Heart right ventricle (tissue), 16 donors: ENCODE measurements around the gene OR6Q1. TPM values are rescaled to one million over a fixed set of nuclear protein-coding genes. Genes with fewer than 3 reads are reported as not detected.
A peak's percentile ranks its signal among the peaks of the same experiment; 100 is the strongest.

ENCODE experiments used
- ATAC-seq, 8 donors: fragments of 200-7000 bp; cut with Tn5 transposase; one replicate each; pipeline ENCODE4 v1.9.1; 2020; ENCODE audit warnings: mild to moderate bottlenecking in 8 of 8, moderate library complexity in 8 of 8, moderate number of reproducible peaks in 1 of 8
- DNase-seq, 2 donors: peaks; one replicate each; pipeline ENCODE4 v3.0.0-alpha.2; 2020
- H3K27ac ChIP-seq, 10 donors: fragments of 200-600 bp; sonication (generic) in 2 of 10; one replicate each; pipeline versions ENCODE4 v1.5.0 to v1.8.0; 2020 to 2022; ENCODE audit warnings: mild to moderate bottlenecking in 3 of 10
- H3K27me3 ChIP-seq, 7 donors: fragments of 200-600 bp; one replicate each; pipeline ENCODE4 v1.8.0; 2021 to 2022; ENCODE audit warnings: mild to moderate bottlenecking in 2 of 7
- H3K36me3 ChIP-seq, 9 donors: fragments of 200-600 bp; sonication (generic) in 1 of 9; one replicate each; pipeline versions ENCODE4 v1.5.0 to v1.8.0; 2020 to 2022; ENCODE audit warnings: mild to moderate bottlenecking in 2 of 9
- H3K4me1 ChIP-seq, 9 donors: fragments of 200-600 bp; sonication (generic) in 1 of 9; one replicate each; pipeline versions ENCODE4 v1.5.0 to v1.8.0; 2020 to 2022; ENCODE audit warnings: mild to moderate bottlenecking in 4 of 9
- H3K4me3 ChIP-seq, 10 donors: fragments of 200-600 bp; sonication (generic) in 2 of 10; one replicate each; pipeline versions ENCODE4 v1.5.0 to v1.8.0; 2020 to 2022; ENCODE audit warnings: mild to moderate bottlenecking in 7 of 10, moderate library complexity in 2 of 10
- H3K9me3 ChIP-seq, 11 donors: fragments of 200-600 bp in 10 of 11; sonication (generic) in 2 of 11; one replicate each; pipeline versions ENCODE4 v1.5.0 to v1.8.0; 2013 to 2022; ENCODE audit warnings: mild to moderate bottlenecking in 2 of 11, control low read depth in 1 of 11, moderate library complexity in 1 of 11
- CTCF ChIP-seq, 9 donors: fragments of 200-600 bp; sonication (generic) in 2 of 9; IDR thresholded peaks; one replicate each; pipeline versions ENCODE4 v1.5.0 to v1.8.0; 2021 to 2022; ENCODE audit warnings: antibody characterized with exemption in 9 of 9, mild to moderate bottlenecking in 5 of 9, moderate library complexity in 1 of 9
- WGBS, 2 donors: extraction: QIAGEN DNeasy Blood & Tissue Kit; methylation state at CpG; one replicate each; pipeline ENCODE4 v1.1.7; 2013; ENCODE audit warnings: inconsistent platforms in 1 of 2; 5-methylcytosine and 5-hydroxymethylcytosine counted together
- intact Hi-C, 10 donors: fragments of 100-400 bp; cut with DNase I; formaldehyde crosslinking; loops; one replicate each; pipeline versions ENCODE4 v1.11.1 to v1.14.2; 2022
- polyA plus RNA-seq, 2 donors: library from polyadenylated mRNA; stranded (reverse); fragments of 200-250 nt; gene quantifications; one replicate each; pipeline ENCODE4 v1.2.3, GENCODE V29; 2013
- total RNA-seq, 10 donors: library from RNA; stranded (reverse); fragmentation: NEBNext Ultra II Directional in 3 of 10; extraction: Animal tissue kit (Norgen Biotek cat#: 25700) in 3 of 10; gene quantifications; one replicate each; pipeline versions ENCODE4 v1.2.1 to v1.2.4, GENCODE V29; 2021 to 2023
- donor health status: Arrhythmogenic right ventricular cardiomyopathy.
- donor health status: ischemic (EF 13 %, LVEDD 7.1; RV severe dilation, severe dysfunction).
- donor health status: healthy with polysubstance abuse.
- donor health status: DM: no; HTN: yes; CAD: no.
- donor health status: DM: no; HTN: no; CAD: no.
- donor health status: ischemic (EF 25% LVEDD 6.9; RV normal size, moderate dysfunction).
- donor health status: ischemic (EF 25% LVEDD 5.7; RV mildly dilated, moderate dysfunction).
- donor health status: healthy.
- donor health status: DM: yes; HTN: yes; CAD: no.
- donor health status: Ischemic cardiomyopathy.
- donor health status: ischemic (EF 35%, LVEDD 5.7; RV mildly dilated, moderate dysfunction).
- donor health status: nonischemic (EF 11% LVEDD 7.7; RV severe dilation, severe dysfunction).
- donor health status: DM: yes; HTN: yes; CAD: no.
- donor health status: PGD.
- donor health status: ischemic (EF 29% LVEDD 5.4; RV normal size, mild dysfunction).
- donor health status: nonischemic (EF 23%, LVEDD 6.1; RV moderate dilation, normal function).

Gene OR6Q1
- total and polyA plus RNA-seq, 12 donors: not detected

DNA sequence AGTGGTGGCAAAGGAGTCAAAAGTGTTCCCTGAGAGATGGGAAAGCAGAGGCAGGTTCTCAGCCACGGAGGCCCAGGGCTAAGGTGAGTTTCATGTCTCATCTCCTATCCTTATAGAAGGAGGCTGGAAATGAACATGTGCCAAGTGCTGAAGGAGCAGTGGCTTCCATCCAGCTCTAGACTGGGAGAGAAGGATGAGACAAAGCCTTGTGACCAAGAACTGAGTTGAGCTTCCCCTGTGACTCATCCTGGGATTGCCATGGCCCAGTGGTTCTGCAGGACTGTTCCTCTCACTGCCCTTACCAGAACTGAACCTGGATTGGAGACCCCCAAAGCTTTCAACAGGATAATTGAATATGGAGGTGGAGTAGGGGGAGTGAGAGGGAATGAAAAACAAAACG lies 23.8 kb upstream of the OR6Q1 start:
- no peaks in the 10 kb centered on the region for H3K36me3 ChIP-seq
- H3K27ac ChIP-seq: no peak overlapping the region
- no peaks in the 10 kb centered on the region for H3K9me3 ChIP-seq
- ATAC-seq (no peak), DNase-seq (no peak)
- no peak for TF ChIP-seq CTCF (IDR thresholded peaks at IDR 0.05)
- H3K4me1 ChIP-seq: peaks cover 0 to 34% (median 0%) of the 10 kb centered on the region in 9 donors
- 61 to 74% methylated on average over 2 of the region's 2 CpGs for WGBS, 2 donors
- H3K4me3 ChIP-seq: no peak overlapping the region
- H3K27me3 ChIP-seq: no peaks in the 10 kb centered on the region
- intact Hi-C loops: no loop called here

DNA sequence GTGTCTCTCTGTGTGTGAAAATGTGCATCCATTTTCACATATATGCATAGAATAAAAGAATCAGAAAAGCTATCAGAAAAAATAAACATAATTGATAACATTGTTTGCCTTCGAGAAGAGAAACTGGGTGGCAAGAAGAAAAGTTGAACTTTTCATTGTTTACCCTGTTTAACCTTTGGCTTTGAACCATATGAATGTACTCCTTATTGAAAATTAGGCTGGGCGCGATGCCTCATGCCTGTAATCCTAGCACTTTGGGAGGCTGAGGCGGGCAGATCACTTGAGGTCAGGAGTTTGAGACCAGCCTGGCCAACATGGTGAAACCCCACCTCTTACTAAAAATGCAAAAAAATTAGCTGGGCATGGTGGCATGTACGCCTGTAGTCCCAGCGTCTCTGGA lies 19.0 kb upstream of the OR6Q1 start:
- no peaks in the 10 kb centered on the region for H3K9me3 ChIP-seq
- no peak for TF ChIP-seq CTCF (IDR thresholded peaks at IDR 0.05)
- H3K36me3 ChIP-seq: no peaks in the 10 kb centered on the region
- intact Hi-C loops: no loop called here
- no peak overlapping the region for H3K4me3 ChIP-seq
- WGBS, 2 donors: 71 to 78% methylated on average over 6 of the region's 6 CpGs
- no peak overlapping the region for H3K27ac ChIP-seq
- no peaks in the 10 kb centered on the region for H3K27me3 ChIP-seq
- DNase-seq (no peak), ATAC-seq (no peak)
- no peaks in the 10 kb centered on the region for H3K4me1 ChIP-seq

GRCh38 chr11:58023435-58023931 lies 7.3 kb upstream of the OR6Q1 start, which contains the start of gene OR9Q1:
TSS of gene OR9Q1 (plus strand) at chr11:58023881. CDS start at chr11:58179445, 155,564 bp downstream.
- 59 to 62% methylated on average over 5 of the region's 5 CpGs for WGBS, 2 donors
- Histone ChIP-seq H3K4me3 (peak within 1 kb of the TSS in 1 of 10 donors; percentile 10), H3K36me3 (no peaks in the 10 kb centered on the region), H3K27ac (peak within 1 kb of the TSS; percentile 21 to 93 (median 80)), H3K9me3 (no peaks in the 10 kb centered on the region), H3K4me1 (peaks cover 0 to 58% (median 24%) of the 10 kb centered on the region in 9 donors), H3K27me3 (no peaks in the 10 kb centered on the region)
- ATAC-seq (peak in 1 of 8 donors; percentile 29), DNase-seq (no peak)
- no peak for TF ChIP-seq CTCF (IDR thresholded peaks at IDR 0.05)
- intact Hi-C loops: loop anchor here in 2 of 10 donors (5.0 to 10.0 kb wide), 4 partner anchors 86 to 249 kb away; partner anchors contain the start of gene OR9Q2 (in 1 of the 2)

GRCh38 chr11:58024601-58025091 lies 6.1 kb upstream of the OR6Q1 start:
- intact Hi-C loops: loop anchor here in 3 of 10 donors (1.0 to 10.0 kb wide), 5 partner anchors 20 to 250 kb away; partner anchors contain the start of gene OR9Q2 (in 1 of the 3)
- DNase-seq (peak; percentile 85 to 89), ATAC-seq (peak; percentile 92 to 98 (median 95))
- H3K9me3 ChIP-seq: no peaks in the 10 kb centered on the region
- peak overlapping the region in 9 of 10 donors; percentile 21 to 93 (median 81) for H3K27ac ChIP-seq
- WGBS, 2 donors: 24 to 36% methylated on average over 8 of the region's 8 CpGs
- no peaks in the 10 kb centered on the region for H3K36me3 ChIP-seq
- H3K4me1 ChIP-seq: peaks cover 0 to 64% (median 36%) of the 10 kb centered on the region in 9 donors
- H3K4me3 ChIP-seq: no peak overlapping the region
- no peak for TF ChIP-seq CTCF (IDR thresholded peaks at IDR 0.05)
- H3K27me3 ChIP-seq: no peaks in the 10 kb centered on the region
